SH-SY5Y (cell line): ENCODE results near the gene UVRAG.

Experiments used
- GATA2 ChIP-seq: IDR thresholded peaks from 2 replicates; pipeline ENCODE4 v1.6.1; 2011; ENCODE audit warnings: mild to moderate bottlenecking, low read depth, low read length
- GATA3 ChIP-seq: IDR thresholded peaks from 2 replicates; pipeline ENCODE4 v1.6.1; 2011; ENCODE audit warnings: low read depth, mild to moderate bottlenecking, low read length, moderate library complexity

DNA sequence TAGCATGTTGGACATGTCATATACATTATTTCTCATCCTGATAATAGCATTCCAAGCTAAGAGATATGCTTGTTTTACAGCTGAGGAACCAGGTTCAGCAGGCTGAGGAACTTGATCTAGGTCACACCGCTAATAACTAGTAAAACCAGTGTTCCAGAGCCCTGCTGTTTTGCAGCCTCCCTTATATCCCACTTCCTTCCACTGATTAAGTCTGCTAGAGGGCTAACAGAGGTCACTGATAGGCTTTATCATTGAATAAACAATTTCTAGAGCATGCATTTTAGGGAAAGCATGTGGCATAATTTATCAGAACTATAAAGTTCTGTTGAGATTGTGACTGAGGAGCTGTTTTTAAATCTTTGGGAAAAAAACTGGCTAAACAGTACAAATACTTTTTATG is 54.0 kb downstream of the UVRAG start:
- no peak for TF ChIP-seq GATA3
- TF ChIP-seq GATA2: no peak
